Tibial nerve (tissue), 4 donors: ENCODE results near the gene KRTAP1-5.

Experiments used
- EP300 ChIP-seq, 2 donors: sonication (generic); formaldehyde crosslinking; IDR thresholded peaks; one replicate each; pipeline ENCODE4 v1.6.1; 2017; ENCODE audit warnings: antibody characterized with exemption in 2 of 2, mild to moderate bottlenecking in 1 of 2
- POLR2A ChIP-seq, 2 donors: fragments of 450-650 bp; IDR thresholded peaks; one replicate each; pipeline ENCODE4 v1.6.1; 2017; ENCODE audit warnings: antibody characterized with exemption in 2 of 2, mild to moderate bottlenecking in 2 of 2, moderate library complexity in 2 of 2
- TF ChIP-seq, protein P1 (sequence below), 5 experiments: fragments of 200-600 bp in 3 of 5; fragments of 450-650 bp in 2 of 5; sonication (generic) in 3 of 5; IDR thresholded peaks; one replicate each; pipeline ENCODE4 v1.5.1; 2016 to 2019; ENCODE audit warnings: antibody characterized with exemption in 5 of 5, mild to moderate bottlenecking in 3 of 5, moderate library complexity in 2 of 5

DNA sequence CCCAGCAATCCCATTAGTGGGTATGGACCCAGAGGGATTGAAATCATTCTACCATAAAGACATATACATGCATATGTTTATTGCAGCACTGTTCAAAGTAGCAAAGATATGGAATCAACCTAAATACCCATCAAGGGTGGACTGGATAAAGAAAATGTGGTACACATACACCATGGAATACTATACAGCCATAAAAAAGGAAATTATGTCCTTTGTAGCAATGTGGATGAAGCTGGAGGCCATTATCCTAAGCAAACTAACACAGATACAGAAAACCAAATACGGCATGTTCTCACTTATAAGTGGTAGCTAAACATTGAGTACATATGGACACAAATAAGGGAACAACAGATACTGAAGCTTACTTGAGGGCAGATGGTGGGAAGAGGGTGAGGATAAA, 30.5 kb upstream of the KRTAP1-5 start:
- TF ChIP-seq, protein P1, sequence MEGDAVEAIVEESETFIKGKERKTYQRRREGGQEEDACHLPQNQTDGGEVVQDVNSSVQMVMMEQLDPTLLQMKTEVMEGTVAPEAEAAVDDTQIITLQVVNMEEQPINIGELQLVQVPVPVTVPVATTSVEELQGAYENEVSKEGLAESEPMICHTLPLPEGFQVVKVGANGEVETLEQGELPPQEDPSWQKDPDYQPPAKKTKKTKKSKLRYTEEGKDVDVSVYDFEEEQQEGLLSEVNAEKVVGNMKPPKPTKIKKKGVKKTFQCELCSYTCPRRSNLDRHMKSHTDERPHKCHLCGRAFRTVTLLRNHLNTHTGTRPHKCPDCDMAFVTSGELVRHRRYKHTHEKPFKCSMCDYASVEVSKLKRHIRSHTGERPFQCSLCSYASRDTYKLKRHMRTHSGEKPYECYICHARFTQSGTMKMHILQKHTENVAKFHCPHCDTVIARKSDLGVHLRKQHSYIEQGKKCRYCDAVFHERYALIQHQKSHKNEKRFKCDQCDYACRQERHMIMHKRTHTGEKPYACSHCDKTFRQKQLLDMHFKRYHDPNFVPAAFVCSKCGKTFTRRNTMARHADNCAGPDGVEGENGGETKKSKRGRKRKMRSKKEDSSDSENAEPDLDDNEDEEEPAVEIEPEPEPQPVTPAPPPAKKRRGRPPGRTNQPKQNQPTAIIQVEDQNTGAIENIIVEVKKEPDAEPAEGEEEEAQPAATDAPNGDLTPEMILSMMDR (IDR thresholded peaks at IDR 0.05): no peak
- TF ChIP-seq POLR2A (IDR thresholded peaks at IDR 0.05) (no peak), EP300 (IDR thresholded peaks at IDR 0.05) (no peak)
